GM12878 (cell line): Measurements from ENCODE around the gene SHC2. TPM values are rescaled to one million over a fixed set of nuclear protein-coding genes. Genes with fewer than 3 reads are reported as not detected.
"Not testable (repeated sequence)": the region's sequence is repeated elsewhere in the genome, so short reads cannot be mapped to it uniquely, and the experiment has no call there.

Source experiments
- ATAC-seq: fragments of 200-7000 bp; cut with Tn5 transposase; 3 replicates; pipeline ENCODE4 v1.9.1; 2020; ENCODE audit warnings: mild to moderate bottlenecking, moderate library complexity
- BruUV-seq: library from RNA; stranded (reverse); fragments of 400-500 nt; replicated peaks from 2 replicates; lab custom pipeline; 2021; lab: Mats Ljungman, UMichigan
- CTCF ChIA-PET: fragments of 300-600 bp; sonication (Branson Sonifier 250); formaldehyde crosslinking; extraction: SDS; loops from one replicate; lab custom pipeline; 2021; ENCODE audit warnings: inconsistent platforms; lab: Yijun Ruan, JAX
- POLR2A ChIA-PET: fragments of 350-600 bp; formaldehyde crosslinking; extraction: SDS; loops from one replicate; lab custom pipeline; 2021; ENCODE audit warnings: inconsistent platforms; lab: Charles Lee
- RAD21 ChIA-PET: fragments of 300-600 bp; sonication (Branson Sonifier 250); formaldehyde crosslinking; loops from one replicate; lab custom pipeline; 2023; ENCODE audit warnings: antibody characterized with exemption; ENCODE audit not compliant: unreplicated experiment; lab: Charles Lee
- SMC1A ChIA-PET: fragments of 300-600 bp; sonication (Branson Sonifier 250); formaldehyde crosslinking; loops from one replicate; lab custom pipeline; 2023; ENCODE audit not compliant: unreplicated experiment, uncharacterized antibody; lab: Charles Lee
- DNase-seq: peaks from one replicate; pipeline ENCODE4 v3.0.0-alpha.2; 2011; ENCODE audit warnings: low read depth, low spot score
- FAIRE-seq: peaks from 3 replicates; lab custom pipeline; 2011; peaks lifted over from hg19 to GRCh38; lab: Jason Lieb, UNC
- H2AFZ ChIP-seq: 2 replicates; pipeline ENCODE4 v1.6.0; 2011; ENCODE audit warnings: low read depth, low read length, control low read depth; ENCODE audit not compliant: control insufficient read depth
- H3K27ac ChIP-seq: 2 replicates; pipeline ENCODE4 v1.5.1; 2011; ENCODE audit warnings: control low read depth; ENCODE audit not compliant: control insufficient read depth, insufficient read depth
- H3K27me3 ChIP-seq, 2 experiments: replicated peaks in 1 of 2; 2 replicates each; pipeline versions ENCODE4 v1.6.0 to v1.6.1; 2011; ENCODE audit warnings: low read length in 1 of 2; ENCODE audit not compliant: control insufficient read depth in 2 of 2, insufficient read depth in 2 of 2
- H3K36me3 ChIP-seq, 2 experiments: 2 replicates each; pipeline ENCODE4 v1.5.1; 2011; ENCODE audit warnings: low read length in 1 of 2; ENCODE audit not compliant: control insufficient read depth in 2 of 2, insufficient read depth in 2 of 2
- H3K4me1 ChIP-seq: 2 replicates; pipeline ENCODE4 v1.6.1; 2011; ENCODE audit warnings: mild to moderate bottlenecking, low read length, moderate library complexity, mixed read lengths; ENCODE audit not compliant: control insufficient read depth, insufficient read depth
- H3K4me2 ChIP-seq: 2 replicates; pipeline ENCODE4 v1.6.0; 2011; ENCODE audit warnings: control low read depth; ENCODE audit not compliant: control insufficient read depth, insufficient read depth
- H3K4me3 ChIP-seq: fragments of 200-600 bp; sonication (generic); 2 replicates; pipeline ENCODE4 v1.5.1; 2016
- H3K79me2 ChIP-seq: 2 replicates; pipeline ENCODE4 v1.6.0; 2011; ENCODE audit warnings: low read length; ENCODE audit not compliant: control insufficient read depth, insufficient read depth
- H3K9ac ChIP-seq: 2 replicates; pipeline ENCODE4 v1.8.0; 2011; ENCODE audit warnings: low read length, control low read depth, mixed read lengths; ENCODE audit not compliant: control insufficient read depth, insufficient read depth
- H3K9me3 ChIP-seq: replicated peaks from 3 replicates; pipeline ENCODE4 v1.5.1; 2011; ENCODE audit warnings: mild to moderate bottlenecking, low read length; ENCODE audit not compliant: control insufficient read depth, insufficient read depth
- H4K20me1 ChIP-seq: 2 replicates; pipeline ENCODE4 v1.6.0; 2011; ENCODE audit not compliant: control insufficient read depth, insufficient read depth
- IKZF2 ChIP-seq, 2 experiments: fragments of 450-650 bp; IDR thresholded peaks; 2 replicates each; pipeline ENCODE4 v1.6.1; 2017; ENCODE audit warnings: mild to moderate bottlenecking in 2 of 2, moderate library complexity in 2 of 2
- NR2C1 ChIP-seq: fragments of 450-650 bp; IDR thresholded peaks from 2 replicates; pipeline ENCODE4 v1.6.1; 2017; ENCODE audit warnings: antibody characterized with exemption, mild to moderate bottlenecking, moderate library complexity
- SUPT20H ChIP-seq: IDR thresholded peaks from 2 replicates; pipeline ENCODE4 v1.6.1; 2011; ENCODE audit warnings: low read depth, mild to moderate bottlenecking, low read length, moderate library complexity, borderline replicate concordance; ENCODE audit not compliant: control insufficient read depth
- WGBS: methylation state at CpG from one replicate; pipeline ENCODE4 v1.1.6; 2016; ENCODE audit warnings: low lambda C conversion rate; ENCODE audit not compliant: insufficient replicate concordance, insufficient coverage; ENCODE audit errors: missing lambda C conversion rate; 5-methylcytosine and 5-hydroxymethylcytosine counted together
- in situ Hi-C: fragments of 300-500 bp; cut with MboI; formaldehyde crosslinking; loops from 9 replicates; pipeline ENCODE4 v1.14.3; 2018; ENCODE audit warnings: mixed read lengths
- intact Hi-C: fragments of 100-400 bp; cut with micrococcal nuclease; formaldehyde crosslinking; loops from one replicate; pipeline ENCODE4 v1.14.2; 2022; ENCODE audit not compliant: unreplicated experiment
- polyA plus RNA-seq, 11 experiments: library from polyadenylated mRNA; depleted of rRNA in 4 of 11; unstranded in 6 of 11; stranded (reverse) in 5 of 11; fragments of >200 nt; fragmentation: Nextera tagmentation in 4 of 11; fragmentation: Illumina TruSeq in 1 of 11; extraction: Ambion mirVana in 4 of 11; extraction: Trizol in 1 of 11; gene quantifications; 1 replicate in 1 of 11; 2 replicates in 10 of 11; pipeline versions ENCODE4 v1.2.1 to v1.2.3, GENCODE V29; 2011 to 2016; ENCODE audit warnings: inconsistent platforms in 2 of 11, missing spikeins in 2 of 11, low read depth in 1 of 11
- total RNA-seq, 4 experiments: library from RNA; depleted of rRNA in 3 of 4; stranded (reverse); fragments of >200 nt in 3 of 4; fragmentation: Illumina TruSeq in 1 of 4; extraction: Trizol in 1 of 4; gene quantifications; 2 replicates each; pipeline versions ENCODE4 v1.2.1 to v1.2.3, GENCODE V29; 2013 to 2021
- TF ChIP-seq, protein P1 (sequence below): fragments of 450-650 bp; IDR thresholded peaks from 2 replicates; pipeline ENCODE4 v1.6.1; 2018; ENCODE audit warnings: mild to moderate bottlenecking, low read depth, moderate library complexity; ENCODE audit not compliant: partially characterized antibody

SHC2 gene
- total and polyA plus RNA-seq, 10 of the 15 experiments (the other 5 are each of a cell fraction or from before 2014, with no cell fraction given): 0.08 TPM; not detected in 9

DNA sequence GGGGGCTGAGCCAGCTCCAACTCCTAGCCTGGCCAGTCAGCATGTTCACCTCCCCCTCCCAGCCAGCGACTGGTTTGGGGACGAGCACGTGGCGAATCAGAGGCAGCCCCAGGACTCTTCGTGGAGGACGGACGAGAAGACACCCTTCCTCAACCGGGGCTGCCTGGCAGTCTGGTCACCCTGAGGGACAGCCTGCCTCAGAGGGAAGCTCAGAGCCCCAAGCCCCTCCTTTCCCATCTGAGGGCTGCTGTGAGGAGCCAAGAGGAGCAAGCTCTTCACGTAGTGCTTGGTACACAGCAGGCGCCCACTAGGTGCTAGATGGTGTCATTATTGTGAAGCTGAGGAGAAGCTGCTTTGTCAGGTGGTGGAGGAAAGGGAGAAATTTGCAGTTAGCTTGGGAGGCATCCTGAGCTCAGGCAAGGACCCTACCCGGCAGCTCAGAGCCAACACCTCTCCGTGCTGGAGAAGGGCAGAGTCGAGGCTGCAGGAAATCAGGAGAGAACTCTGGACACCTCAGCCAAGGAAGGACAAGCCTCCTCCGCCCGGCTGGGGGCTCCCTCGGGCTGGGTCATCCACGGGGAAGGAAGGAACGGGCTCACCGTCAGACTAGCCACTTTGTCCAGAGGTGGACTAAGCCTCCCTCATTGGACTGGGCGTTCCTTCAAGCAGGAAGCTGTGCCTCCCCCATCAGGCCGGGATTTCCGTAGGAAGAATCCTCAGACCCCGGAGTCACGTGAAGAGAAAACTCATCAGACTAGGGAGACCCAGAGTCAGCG lies 37.0 kb downstream of the SHC2 start:
- Histone ChIP-seq H3K4me1 (no peaks in the 10 kb centered on the region), H3K27me3 (no peaks in the 10 kb centered on the region), H3K4me2 (no peak overlapping the region), H3K36me3 (no peaks in the 10 kb centered on the region), H4K20me1 (no peaks in the 10 kb centered on the region), H3K27ac (no peak overlapping the region), H3K9me3 (no peaks in the 10 kb centered on the region; the same call in 2 of the 3 replicates), H3K79me2 (no peaks in the 10 kb centered on the region), H3K4me3 (no peak overlapping the region), H3K9ac (no peak overlapping the region)
- 56% methylated on average over 25 of the region's 25 CpGs for WGBS
- ChIA-PET CTCF (no interaction called here), POLR2A (no interaction called here), RAD21 (no interaction called here)
- intact Hi-C loops (no loop called here), in situ Hi-C loops (no loop called here)
- no peak for DNase-seq
- BruUV-seq: no TSS peak
- ATAC-seq: no peak
- FAIRE-seq: no peak
- TF ChIP-seq IKZF2 (IDR thresholded peaks at IDR 0.05): no peak
- no peak for TF ChIP-seq SUPT20H
- TF ChIP-seq, protein P1, sequence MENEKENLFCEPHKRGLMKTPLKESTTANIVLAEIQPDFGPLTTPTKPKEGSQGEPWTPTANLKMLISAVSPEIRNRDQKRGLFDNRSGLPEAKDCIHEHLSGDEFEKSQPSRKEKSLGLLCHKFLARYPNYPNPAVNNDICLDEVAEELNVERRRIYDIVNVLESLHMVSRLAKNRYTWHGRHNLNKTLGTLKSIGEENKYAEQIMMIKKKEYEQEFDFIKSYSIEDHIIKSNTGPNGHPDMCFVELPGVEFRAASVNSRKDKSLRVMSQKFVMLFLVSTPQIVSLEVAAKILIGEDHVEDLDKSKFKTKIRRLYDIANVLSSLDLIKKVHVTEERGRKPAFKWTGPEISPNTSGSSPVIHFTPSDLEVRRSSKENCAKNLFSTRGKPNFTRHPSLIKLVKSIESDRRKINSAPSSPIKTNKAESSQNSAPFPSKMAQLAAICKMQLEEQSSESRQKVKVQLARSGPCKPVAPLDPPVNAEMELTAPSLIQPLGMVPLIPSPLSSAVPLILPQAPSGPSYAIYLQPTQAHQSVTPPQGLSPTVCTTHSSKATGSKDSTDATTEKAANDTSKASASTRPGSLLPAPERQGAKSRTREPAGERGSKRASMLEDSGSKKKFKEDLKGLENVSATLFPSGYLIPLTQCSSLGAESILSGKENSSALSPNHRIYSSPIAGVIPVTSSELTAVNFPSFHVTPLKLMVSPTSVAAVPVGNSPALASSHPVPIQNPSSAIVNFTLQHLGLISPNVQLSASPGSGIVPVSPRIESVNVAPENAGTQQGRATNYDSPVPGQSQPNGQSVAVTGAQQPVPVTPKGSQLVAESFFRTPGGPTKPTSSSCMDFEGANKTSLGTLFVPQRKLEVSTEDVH: no peak
- TF ChIP-seq NR2C1: no peak
- TF ChIP-seq, all 136 proteins: peak for 0
- H2AFZ ChIP-seq: no peak overlapping the region
- SMC1A ChIA-PET: no interaction called here

DNA sequence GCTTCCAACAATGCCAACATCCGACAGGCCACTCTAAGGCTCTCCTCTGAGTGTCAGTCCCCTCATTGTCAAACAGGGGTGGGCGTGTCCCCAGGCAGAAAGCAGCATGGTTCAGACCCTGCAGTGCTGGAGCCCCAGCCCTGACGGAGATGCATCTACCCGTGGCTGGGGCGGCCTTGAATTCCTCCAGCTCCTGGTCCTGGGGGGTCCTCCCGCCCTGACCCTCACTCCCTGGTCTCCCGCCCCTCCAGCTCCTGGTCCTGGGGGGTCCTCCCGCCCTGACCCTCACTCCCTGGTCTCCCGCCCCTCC lies 38.0 kb downstream of the SHC2 start:
- DNase-seq, H3K27me3 ChIP-seq, H3K4me3 ChIP-seq, H3K4me1 ChIP-seq, H2AFZ ChIP-seq, BruUV-seq, H3K9ac ChIP-seq, ATAC-seq, CTCF ChIA-PET, in situ Hi-C loops, FAIRE-seq, RAD21 ChIA-PET, H3K79me2 ChIP-seq, SMC1A ChIA-PET, POLR2A ChIA-PET, H3K27ac ChIP-seq, H3K9me3 ChIP-seq, intact Hi-C loops, H3K4me2 ChIP-seq, H3K36me3 ChIP-seq, H4K20me1 ChIP-seq: not testable (repeated sequence)
- WGBS: 68% methylated on average over 5 of the region's 9 CpGs
